LNCaP clone FGC (cell line): ENCODE results near the gene NCAPG2.

Experiments
- DNase-seq: peaks from one replicate; pipeline ENCODE4 v3.0.0-alpha.2; 2011; ENCODE audit warnings: low read depth
- H3K4me3 ChIP-seq: 2 replicates; pipeline ENCODE4 v1.5.1; 2011; ENCODE audit warnings: mild to moderate bottlenecking, low read depth, low read length, control low read depth
- TF ChIP-seq, protein P1 (sequence below): IDR thresholded peaks from 2 replicates; pipeline ENCODE4 v1.5.1; 2012; ENCODE audit warnings: mild to moderate bottlenecking; ENCODE audit not compliant: control insufficient read depth, insufficient read depth; ENCODE audit errors: extremely low read depth

Gene NCAPG2

DNA sequence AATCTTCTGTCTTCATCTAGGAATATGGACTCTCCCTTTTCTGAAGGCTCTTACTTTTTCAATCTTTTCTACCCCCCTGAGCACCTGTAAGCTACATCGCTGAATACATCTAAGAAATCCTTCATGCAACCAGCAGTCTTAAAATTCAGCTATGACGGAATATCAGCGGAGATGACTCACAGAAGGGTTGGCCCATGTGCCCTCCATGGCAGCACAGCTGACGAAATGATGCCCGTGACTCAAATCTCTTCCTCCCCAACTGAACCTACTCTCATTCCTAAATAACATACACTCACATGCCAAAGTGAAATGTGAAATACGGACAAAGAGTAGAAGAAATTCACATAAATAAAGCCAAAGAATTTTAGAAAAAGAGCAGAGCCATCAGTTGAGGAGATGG, 30.3 kb upstream of the NCAPG2 start:
- DNase-seq: no peak
- TF ChIP-seq, protein P1, sequence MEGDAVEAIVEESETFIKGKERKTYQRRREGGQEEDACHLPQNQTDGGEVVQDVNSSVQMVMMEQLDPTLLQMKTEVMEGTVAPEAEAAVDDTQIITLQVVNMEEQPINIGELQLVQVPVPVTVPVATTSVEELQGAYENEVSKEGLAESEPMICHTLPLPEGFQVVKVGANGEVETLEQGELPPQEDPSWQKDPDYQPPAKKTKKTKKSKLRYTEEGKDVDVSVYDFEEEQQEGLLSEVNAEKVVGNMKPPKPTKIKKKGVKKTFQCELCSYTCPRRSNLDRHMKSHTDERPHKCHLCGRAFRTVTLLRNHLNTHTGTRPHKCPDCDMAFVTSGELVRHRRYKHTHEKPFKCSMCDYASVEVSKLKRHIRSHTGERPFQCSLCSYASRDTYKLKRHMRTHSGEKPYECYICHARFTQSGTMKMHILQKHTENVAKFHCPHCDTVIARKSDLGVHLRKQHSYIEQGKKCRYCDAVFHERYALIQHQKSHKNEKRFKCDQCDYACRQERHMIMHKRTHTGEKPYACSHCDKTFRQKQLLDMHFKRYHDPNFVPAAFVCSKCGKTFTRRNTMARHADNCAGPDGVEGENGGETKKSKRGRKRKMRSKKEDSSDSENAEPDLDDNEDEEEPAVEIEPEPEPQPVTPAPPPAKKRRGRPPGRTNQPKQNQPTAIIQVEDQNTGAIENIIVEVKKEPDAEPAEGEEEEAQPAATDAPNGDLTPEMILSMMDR: no peak
- H3K4me3 ChIP-seq: no peak overlapping the region

DNA sequence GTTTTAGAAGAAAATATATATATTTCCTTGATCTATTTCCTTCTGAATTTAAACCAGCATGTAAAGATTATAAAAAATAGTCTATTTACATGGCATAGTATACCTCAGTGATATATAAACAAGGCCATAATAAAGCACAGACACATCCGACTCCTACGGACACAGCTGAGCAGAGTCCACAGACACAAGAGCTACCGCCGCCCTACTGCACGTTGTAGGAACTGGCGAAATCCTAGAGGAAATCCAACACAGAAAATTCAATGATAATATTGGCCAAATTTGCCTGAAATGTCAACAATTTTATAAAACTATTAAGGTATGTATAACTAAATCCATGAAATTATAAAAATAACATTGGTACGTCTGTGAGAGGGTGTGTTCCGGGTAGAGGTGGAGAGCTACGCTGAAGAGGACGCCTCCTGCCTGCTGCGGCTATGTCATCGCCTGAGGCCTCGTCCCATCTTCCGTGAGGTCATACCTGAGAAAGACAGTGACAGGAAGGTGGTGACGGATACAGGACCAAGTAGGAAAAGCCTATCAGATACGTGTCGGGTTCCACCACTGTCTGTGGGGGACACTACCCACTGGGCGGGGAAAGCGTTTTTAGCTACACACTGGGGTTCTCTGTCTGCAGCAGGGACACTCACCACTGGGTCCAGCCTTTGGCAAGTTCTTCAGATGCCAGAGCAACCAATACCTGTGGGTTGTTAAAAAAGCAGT, 29.3 kb upstream of the NCAPG2 start:
- no peak for DNase-seq
- H3K4me3 ChIP-seq: no peak overlapping the region
- TF ChIP-seq, protein P1: peak; percentile 18; the same call in 1 of the 2 replicates

DNA sequence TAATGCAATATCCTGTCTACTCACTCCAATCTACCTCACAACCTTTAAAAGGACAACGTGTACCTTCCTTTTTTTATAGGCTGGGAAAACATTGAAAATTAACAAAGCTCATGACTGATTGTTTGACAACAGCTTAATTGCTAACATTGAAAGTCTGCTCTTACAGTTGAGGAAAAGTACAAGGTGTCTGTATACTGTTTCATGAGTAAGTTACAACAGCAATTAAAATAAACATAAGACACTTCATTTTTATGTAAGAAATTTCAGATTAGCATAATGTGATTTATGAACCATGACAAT, 28.6 kb upstream of the NCAPG2 start:
- peak; percentile 67 for DNase-seq
- TF ChIP-seq, protein P1: no peak
- no peak overlapping the region for H3K4me3 ChIP-seq

GRCh38 chr7:158732494-158733219, 28.1 kb upstream of the NCAPG2 start:
- TF ChIP-seq, protein P1: no peak
- DNase-seq: no peak
- no peak overlapping the region for H3K4me3 ChIP-seq

GRCh38 chr7:158731761-158732160, 27.2 kb upstream of the NCAPG2 start:
- no peak overlapping the region for H3K4me3 ChIP-seq
- TF ChIP-seq, protein P1: no peak

DNA sequence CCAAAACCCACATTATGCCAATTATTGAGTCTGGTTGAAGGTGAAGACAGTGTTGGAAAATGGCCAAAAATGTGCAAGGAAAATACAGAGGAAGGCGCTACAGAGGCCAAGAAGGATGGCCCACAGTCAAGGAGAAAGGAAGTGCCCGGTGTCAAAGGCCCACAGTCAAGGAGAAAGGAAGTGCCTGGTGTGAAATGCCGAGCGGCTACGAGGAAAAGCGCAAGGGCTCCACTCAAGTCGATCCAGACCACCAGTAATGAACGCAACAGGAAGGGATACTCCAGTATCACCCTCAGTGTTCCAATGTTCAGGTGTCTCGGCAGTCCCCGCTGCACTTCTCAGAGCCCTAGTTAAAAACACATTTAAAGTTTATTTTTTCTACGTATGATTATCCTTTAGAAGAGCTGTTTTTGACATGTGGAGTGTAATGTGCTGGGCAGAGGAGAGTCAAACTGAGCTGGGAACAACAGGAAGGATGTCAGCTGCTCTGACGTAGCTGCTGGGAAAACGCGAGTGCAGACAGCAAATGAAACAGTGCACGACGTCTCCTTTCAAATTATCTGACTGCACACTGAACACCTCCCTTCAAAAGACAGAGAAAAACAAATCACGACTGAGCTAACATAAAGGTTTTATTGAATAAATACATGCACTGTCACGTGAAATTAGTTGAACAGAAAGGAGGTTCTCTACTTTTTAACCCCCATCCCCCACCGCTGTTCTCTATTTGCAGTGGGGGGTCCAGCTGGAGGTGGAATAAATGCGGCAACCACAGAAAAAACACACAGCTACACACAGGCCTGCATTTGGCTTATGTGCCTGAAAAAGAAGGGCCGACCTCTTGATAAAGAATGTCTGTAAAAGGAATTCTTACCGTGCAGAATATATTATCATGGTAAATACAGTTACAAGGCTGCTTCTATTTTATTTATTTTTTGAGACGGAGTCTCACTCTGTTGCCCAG, 26.1 kb upstream of the NCAPG2 start:
- no peak for DNase-seq
- no peak overlapping the region for H3K4me3 ChIP-seq
- TF ChIP-seq, protein P1: no peak

More at GRCh38 chr7:158731761-158732160, 27.2 kb upstream of the NCAPG2 start:
- no peak for DNase-seq
